ENCODE results near the gene CEP120. TPM values are rescaled to one million over a fixed set of nuclear protein-coding genes. Genes with fewer than 3 reads are reported as not detected.
"Not testable (repeated sequence)": the region's sequence is repeated elsewhere in the genome, so short reads cannot be mapped to it uniquely, and the experiment has no call there.

The CEP120 gene
- total RNA-seq, 1 experiment from 2014 or later = 19.2 TPM

GRCh38 chr5:123438902-123439301, 15.7 kb upstream of the CEP120 start:
- no peak for DNase-seq (ENCODE audit: low read depth)

- no peak for DNase-seq (ENCODE audit: low read depth)
These were observed 15.0 kb upstream of the CEP120 start for GRCh38 chr5:123438244-123438643.

GRCh38 chr5:123436201-123436600, 13.0 kb upstream of the CEP120 start:
- DNase-seq (ENCODE audit: low read depth) = no peak

GRCh38 chr5:123434796-123435195, 11.6 kb upstream of the CEP120 start:
- no peak for DNase-seq (ENCODE audit: low read depth)

- no peak for DNase-seq (ENCODE audit: low read depth)
These were observed 10.4 kb upstream of the CEP120 start for GRCh38 chr5:123433596-123433995.

GRCh38 chr5:123430441-123430840, 7.2 kb upstream of the CEP120 start:
- DNase-seq (ENCODE audit: low read depth) = not testable (repeated sequence)

GRCh38 chr5:123429993-123430392, 6.8 kb upstream of the CEP120 start:
- DNase-seq (ENCODE audit: low read depth) = peak; percentile 49

GRCh38 chr5:123429221-123429954, 6.2 kb upstream of the CEP120 start:
- DNase-seq (ENCODE audit: low read depth) = no peak

- no peak for DNase-seq (ENCODE audit: low read depth)
These were observed 5.5 kb upstream of the CEP120 start for GRCh38 chr5:123428521-123429220.

- no peak for DNase-seq (ENCODE audit: low read depth)
These were observed 4.1 kb upstream of the CEP120 start for GRCh38 chr5:123427281-123427680.

- no peak for DNase-seq (ENCODE audit: low read depth)
These were observed 2.2 kb upstream of the CEP120 start for GRCh38 chr5:123425431-123425830.

GRCh38 chr5:123422433-123423277, 548 bp downstream of the CEP120 start:
- peak; percentile 19 for DNase-seq (ENCODE audit: low read depth)

GRCh38 chr5:123421773-123422172, 1.4 kb downstream of the CEP120 start:
- no peak for DNase-seq (ENCODE audit: low read depth)

GRCh38 chr5:123414974-123415373, 8.2 kb downstream of the CEP120 start:
- DNase-seq (ENCODE audit: low read depth) = no peak

GRCh38 chr5:123412206-123412605, 11.0 kb downstream of the CEP120 start:
- no peak for DNase-seq (ENCODE audit: low read depth)

GRCh38 chr5:123401999-123402398, 21.2 kb downstream of the CEP120 start:
- not testable (repeated sequence) for DNase-seq (ENCODE audit: low read depth)

GRCh38 chr5:123401320-123401719, 21.9 kb downstream of the CEP120 start:
- DNase-seq (ENCODE audit: low read depth) = no peak

GRCh38 chr5:123400870-123401291, 22.3 kb downstream of the CEP120 start:
- not testable (repeated sequence) for DNase-seq (ENCODE audit: low read depth)

GRCh38 chr5:123398058-123398733, 25.0 kb downstream of the CEP120 start:
- no peak for DNase-seq (ENCODE audit: low read depth)

GRCh38 chr5:123397538-123397937, 25.7 kb downstream of the CEP120 start:
- no peak for DNase-seq (ENCODE audit: low read depth)

- DNase-seq (ENCODE audit: low read depth) = no peak
These were observed 32.2 kb downstream of the CEP120 start for GRCh38 chr5:123391009-123391408.

- DNase-seq (ENCODE audit: low read depth) = no peak
These were observed 33.4 kb downstream of the CEP120 start for GRCh38 chr5:123389794-123390193.
